ENCODE results near the gene RNASEH2C. TPM values are rescaled to one million over a fixed set of nuclear protein-coding genes. Genes with fewer than 3 reads are reported as not detected.
A peak's percentile ranks its signal among the peaks of the same experiment; 100 is the strongest.

RNASEH2C gene
- total RNA-seq, 1 donor from 2014 or later: 38.6 TPM

DNA sequence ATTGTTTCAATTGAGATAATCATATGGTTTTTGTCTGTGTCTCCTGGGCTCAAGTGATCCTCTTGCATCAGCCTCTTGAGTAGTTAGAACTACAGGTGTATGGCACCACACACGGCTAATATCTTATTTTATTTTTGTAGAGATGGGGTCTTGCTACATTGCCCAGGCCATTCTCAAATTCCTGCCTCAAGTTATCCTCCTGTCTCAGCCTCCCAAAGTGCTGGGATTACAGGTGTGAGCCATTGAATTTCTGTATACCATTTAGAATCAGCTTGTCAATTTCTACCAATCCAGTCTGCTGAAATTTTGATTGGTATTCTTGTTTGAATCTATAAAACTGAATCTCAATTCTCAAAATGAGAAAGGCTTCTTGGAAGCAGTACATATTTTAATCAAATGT is 18.9 kb downstream of the RNASEH2C start:
- no peak for DNase-seq (ENCODE audit: low spot score)
- TF ChIP-seq, protein P1, sequence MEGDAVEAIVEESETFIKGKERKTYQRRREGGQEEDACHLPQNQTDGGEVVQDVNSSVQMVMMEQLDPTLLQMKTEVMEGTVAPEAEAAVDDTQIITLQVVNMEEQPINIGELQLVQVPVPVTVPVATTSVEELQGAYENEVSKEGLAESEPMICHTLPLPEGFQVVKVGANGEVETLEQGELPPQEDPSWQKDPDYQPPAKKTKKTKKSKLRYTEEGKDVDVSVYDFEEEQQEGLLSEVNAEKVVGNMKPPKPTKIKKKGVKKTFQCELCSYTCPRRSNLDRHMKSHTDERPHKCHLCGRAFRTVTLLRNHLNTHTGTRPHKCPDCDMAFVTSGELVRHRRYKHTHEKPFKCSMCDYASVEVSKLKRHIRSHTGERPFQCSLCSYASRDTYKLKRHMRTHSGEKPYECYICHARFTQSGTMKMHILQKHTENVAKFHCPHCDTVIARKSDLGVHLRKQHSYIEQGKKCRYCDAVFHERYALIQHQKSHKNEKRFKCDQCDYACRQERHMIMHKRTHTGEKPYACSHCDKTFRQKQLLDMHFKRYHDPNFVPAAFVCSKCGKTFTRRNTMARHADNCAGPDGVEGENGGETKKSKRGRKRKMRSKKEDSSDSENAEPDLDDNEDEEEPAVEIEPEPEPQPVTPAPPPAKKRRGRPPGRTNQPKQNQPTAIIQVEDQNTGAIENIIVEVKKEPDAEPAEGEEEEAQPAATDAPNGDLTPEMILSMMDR (IDR thresholded peaks at IDR 0.05; ENCODE audit: unreplicated experiment): no peak
- H3K27ac Mint-ChIP-seq (ENCODE audit: unreplicated experiment): no peak overlapping the region
- peaks cover 6% of the 10 kb centered on the region for H3K27me3 Mint-ChIP-seq (ENCODE audit: unreplicated experiment)
- no peaks in the 10 kb centered on the region for H3K9me3 Mint-ChIP-seq (ENCODE audit: unreplicated experiment)
- H3K4me1 Mint-ChIP-seq (ENCODE audit: unreplicated experiment): peaks cover 7% of the 10 kb centered on the region
- H3K36me3 Mint-ChIP-seq (ENCODE audit: low read depth, unreplicated experiment): peaks cover 3% of the 10 kb centered on the region
- no peak overlapping the region for H3K4me3 Mint-ChIP-seq (ENCODE audit: unreplicated experiment)

DNA sequence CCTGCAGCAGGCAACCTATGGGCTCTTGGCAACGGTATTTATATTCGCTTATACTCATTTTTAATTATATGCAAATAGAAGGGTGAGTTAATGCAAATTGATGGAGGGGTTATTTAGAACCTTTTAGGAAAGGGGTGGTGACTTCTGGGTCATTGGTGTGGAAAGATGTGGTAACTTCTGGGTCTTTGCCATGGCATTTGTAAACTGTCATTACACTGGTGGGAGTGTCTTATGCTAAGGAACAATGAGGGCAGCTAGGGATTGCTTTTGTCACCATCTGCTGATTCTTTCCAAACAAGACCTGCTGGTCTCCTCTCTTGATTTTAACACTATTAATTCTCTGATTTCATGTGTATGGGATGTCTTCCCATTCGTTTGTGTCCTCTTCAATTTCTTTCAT is 20.2 kb downstream of the RNASEH2C start:
- no peak for DNase-seq (ENCODE audit: low spot score)
- H3K9me3 Mint-ChIP-seq (ENCODE audit: unreplicated experiment): no peaks in the 10 kb centered on the region
- H3K27ac Mint-ChIP-seq (ENCODE audit: unreplicated experiment): no peak overlapping the region
- TF ChIP-seq, protein P1 (IDR thresholded peaks at IDR 0.05; ENCODE audit: unreplicated experiment): no peak
- peaks cover 8% of the 10 kb centered on the region for H3K27me3 Mint-ChIP-seq (ENCODE audit: unreplicated experiment)
- H3K4me3 Mint-ChIP-seq (ENCODE audit: unreplicated experiment): no peak overlapping the region
- H3K4me1 Mint-ChIP-seq (ENCODE audit: unreplicated experiment): peaks cover 7% of the 10 kb centered on the region
- H3K36me3 Mint-ChIP-seq (ENCODE audit: low read depth, unreplicated experiment): peaks cover 3% of the 10 kb centered on the region

- Mint-ChIP-seq H3K4me3 (ENCODE audit: unreplicated experiment) (no peak overlapping the region), H3K4me1 (ENCODE audit: unreplicated experiment) (peaks cover 7% of the 10 kb centered on the region), H3K27me3 (ENCODE audit: unreplicated experiment) (peaks cover 7% of the 10 kb centered on the region), H3K36me3 (ENCODE audit: low read depth, unreplicated experiment) (peaks cover 3% of the 10 kb centered on the region), H3K9me3 (ENCODE audit: unreplicated experiment) (no peaks in the 10 kb centered on the region), H3K27ac (ENCODE audit: unreplicated experiment) (no peak overlapping the region)
- TF ChIP-seq, protein P1 (IDR thresholded peaks at IDR 0.05; ENCODE audit: unreplicated experiment): no peak
- DNase-seq (ENCODE audit: low spot score): no peak
Observed at GRCh38 chr11:65699306-65699705, 21.3 kb downstream of the RNASEH2C start.

DNA sequence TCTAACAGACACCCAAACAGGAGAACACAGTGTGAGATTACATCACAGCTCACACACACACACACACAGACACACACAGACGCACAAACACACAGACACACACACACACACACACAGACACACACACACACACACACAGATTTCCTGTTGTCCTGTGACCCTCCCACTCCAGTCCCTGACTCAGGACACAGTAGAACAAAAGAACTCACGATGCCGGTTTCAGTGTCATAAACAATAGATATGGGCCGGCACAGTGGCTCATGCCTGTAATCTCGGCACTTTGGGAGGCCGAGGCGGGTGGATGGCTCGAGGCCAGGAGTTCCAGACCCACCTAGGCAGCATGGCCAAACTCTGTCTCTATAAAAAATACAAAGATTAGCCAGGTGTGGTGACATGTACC is 22.4 kb downstream of the RNASEH2C start:
- peak overlapping the region; percentile 72 for H3K4me3 Mint-ChIP-seq (ENCODE audit: unreplicated experiment)
- H3K36me3 Mint-ChIP-seq (ENCODE audit: low read depth, unreplicated experiment): peaks cover 3% of the 10 kb centered on the region
- H3K27me3 Mint-ChIP-seq (ENCODE audit: unreplicated experiment): peaks cover 6% of the 10 kb centered on the region
- peak overlapping the region; percentile 55 for H3K27ac Mint-ChIP-seq (ENCODE audit: unreplicated experiment)
- no peaks in the 10 kb centered on the region for H3K9me3 Mint-ChIP-seq (ENCODE audit: unreplicated experiment)
- TF ChIP-seq, protein P1 (IDR thresholded peaks at IDR 0.05; ENCODE audit: unreplicated experiment): no peak
- H3K4me1 Mint-ChIP-seq (ENCODE audit: unreplicated experiment): peaks cover 11% of the 10 kb centered on the region
- no peak for DNase-seq (ENCODE audit: low spot score)

DNA sequence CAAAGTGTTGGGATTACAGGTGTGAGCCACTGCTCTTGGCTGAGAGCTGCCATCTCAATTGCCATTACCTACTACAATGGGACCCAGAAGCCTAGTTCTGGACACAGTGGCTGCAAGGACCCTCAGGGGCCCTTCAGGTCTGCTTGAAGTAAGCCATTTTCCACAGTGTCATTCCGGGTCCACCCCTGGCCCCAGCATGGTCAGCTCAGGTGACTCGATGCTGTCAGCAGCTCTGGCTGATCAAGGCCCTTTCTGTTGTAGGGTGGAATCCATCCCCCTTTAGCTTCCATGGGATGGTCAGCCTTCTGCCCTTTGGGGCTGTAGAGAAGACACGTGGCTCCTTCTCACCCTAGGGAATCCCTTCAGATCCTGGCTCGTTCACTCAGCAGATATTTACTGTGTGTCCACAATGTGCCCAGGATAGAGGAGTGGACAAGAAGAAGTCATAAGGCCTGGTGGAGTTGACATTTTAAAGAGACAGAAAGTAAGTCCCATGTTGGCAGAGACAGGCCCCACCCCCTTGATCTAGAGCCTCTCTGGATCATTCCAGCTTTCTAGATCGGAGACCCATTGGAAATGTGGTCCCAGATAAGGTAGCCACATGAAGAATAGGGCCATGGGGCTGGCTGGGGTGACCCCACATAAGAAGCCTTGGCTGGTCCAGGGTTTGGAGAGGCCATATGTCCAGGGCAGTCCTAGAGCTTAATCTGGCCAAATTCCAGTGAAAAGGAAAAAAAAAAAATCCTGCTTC is 23.6 kb downstream of the RNASEH2C start:
- no peak overlapping the region for H3K4me3 Mint-ChIP-seq (ENCODE audit: unreplicated experiment)

More for the DNA sequence above, 23.6 kb downstream of the RNASEH2C start:
- no peak for DNase-seq (ENCODE audit: low spot score)
- Mint-ChIP-seq H3K4me1 (ENCODE audit: unreplicated experiment) (peaks cover 17% of the 10 kb centered on the region), H3K27ac (ENCODE audit: unreplicated experiment) (no peak overlapping the region), H3K9me3 (ENCODE audit: unreplicated experiment) (no peaks in the 10 kb centered on the region), H3K27me3 (ENCODE audit: unreplicated experiment) (peaks cover 6% of the 10 kb centered on the region), H3K36me3 (ENCODE audit: low read depth, unreplicated experiment) (peaks cover 3% of the 10 kb centered on the region)
- TF ChIP-seq, protein P1 (IDR thresholded peaks at IDR 0.05; ENCODE audit: unreplicated experiment): no peak

Measured in endothelial cell (in vitro differentiated cells).